Neuronal stem cell (in vitro differentiated cells): ENCODE results near the gene TMEM220.

ENCODE experiments used
- DNase-seq: peaks from one replicate; pipeline ENCODE4 v3.0.0-alpha.2; 2013; ENCODE audit warnings: low spot score
- H2AFZ ChIP-seq: one replicate; pipeline ENCODE4 v1.6.1; 2013; ENCODE audit warnings: mild to moderate bottlenecking, low read length, inconsistent platforms
- H2AK5ac ChIP-seq: 2 replicates; pipeline ENCODE4 v1.6.1; 2013; ENCODE audit warnings: low read depth, mild to moderate bottlenecking, inconsistent platforms, low read length, moderate library complexity, mixed read lengths
- H2BK120ac ChIP-seq: 2 replicates; pipeline ENCODE4 v1.6.1; 2013; ENCODE audit warnings: low read depth, mild to moderate bottlenecking, inconsistent platforms, low read length, moderate library complexity, mixed read lengths
- H2BK12ac ChIP-seq: one replicate; pipeline ENCODE4 v1.6.1; 2013; ENCODE audit warnings: low read length, inconsistent platforms
- H2BK15ac ChIP-seq: 2 replicates; pipeline ENCODE4 v1.6.1; 2013; ENCODE audit warnings: mild to moderate bottlenecking, low read length, inconsistent platforms, mixed read lengths
- H2BK5ac ChIP-seq: one replicate; pipeline ENCODE4 v1.6.1; 2013; ENCODE audit warnings: inconsistent platforms, mild to moderate bottlenecking, low read length, moderate library complexity
- H3K14ac ChIP-seq: one replicate; pipeline ENCODE4 v1.6.1; 2013; ENCODE audit warnings: low read length, inconsistent platforms
- H3K18ac ChIP-seq: 2 replicates; pipeline ENCODE4 v1.6.1; 2013; ENCODE audit warnings: low read length, inconsistent platforms
- H3K23ac ChIP-seq: 2 replicates; pipeline ENCODE4 v1.6.1; 2013; ENCODE audit warnings: low read depth, mild to moderate bottlenecking, mixed read lengths, low read length, inconsistent platforms; ENCODE audit not compliant: poor library complexity
- H3K27ac ChIP-seq: replicated peaks from 3 replicates; pipeline ENCODE4 v1.5.1; 2013; ENCODE audit warnings: low read length, inconsistent platforms
- H3K27me3 ChIP-seq, 3 experiments: 2 replicates each; pipeline ENCODE4 v1.6.1; 2013; ENCODE audit warnings: low read length in 3 of 3, mild to moderate bottlenecking in 2 of 3, inconsistent platforms in 1 of 3, low read depth in 1 of 3, mixed read lengths in 1 of 3, moderate library complexity in 1 of 3; ENCODE audit not compliant: control insufficient read depth in 3 of 3, insufficient read depth in 3 of 3
- H3K36me3 ChIP-seq, 2 donors: replicated peaks in 1 of 2; 2 replicates each; pipeline ENCODE4 v1.6.1; 2013; ENCODE audit warnings: low read length in 2 of 2; ENCODE audit not compliant: control insufficient read depth in 2 of 2, insufficient read depth in 2 of 2
- H3K4ac ChIP-seq: 2 replicates; pipeline ENCODE4 v1.6.1; 2013; ENCODE audit warnings: inconsistent platforms, mild to moderate bottlenecking, low read length, moderate library complexity
- H3K4me1 ChIP-seq, 2 donors: 1 replicate in 1 of 2; 2 replicates in 1 of 2; pipeline ENCODE4 v1.6.1; 2013; ENCODE audit warnings: low read length in 2 of 2, low read depth in 1 of 2; ENCODE audit not compliant: control insufficient read depth in 2 of 2, insufficient read depth in 1 of 2
- H3K4me2 ChIP-seq: one replicate; pipeline ENCODE4 v1.6.1; 2013; ENCODE audit warnings: mild to moderate bottlenecking, low read length, inconsistent platforms; ENCODE audit not compliant: insufficient read depth, poor library complexity, severe bottlenecking
- H3K4me3 ChIP-seq, 2 donors: 2 replicates each; pipeline ENCODE4 v1.5.1; 2013; ENCODE audit warnings: low read length in 2 of 2, mild to moderate bottlenecking in 2 of 2, inconsistent platforms in 1 of 2, moderate library complexity in 1 of 2
- H3K79me1 ChIP-seq: one replicate; pipeline ENCODE4 v1.6.1; 2013; ENCODE audit warnings: low read depth, mild to moderate bottlenecking, inconsistent platforms, low read length, moderate library complexity
- H3K9ac ChIP-seq: one replicate; pipeline ENCODE4 v1.6.1; 2013; ENCODE audit warnings: mild to moderate bottlenecking, low read depth, low read length, inconsistent platforms; ENCODE audit not compliant: poor library complexity
- H3K9me3 ChIP-seq, 2 donors: replicated peaks in 1 of 2; 2 replicates each; pipeline versions ENCODE3 to v1.6.1; 2013; ENCODE audit warnings: low read length in 2 of 2, mild to moderate bottlenecking in 2 of 2, inconsistent platforms in 1 of 2, low read depth in 1 of 2, mixed read lengths in 1 of 2, moderate library complexity in 1 of 2; ENCODE audit not compliant: control insufficient read depth in 2 of 2, insufficient read depth in 1 of 2
- H4K8ac ChIP-seq: one replicate; pipeline ENCODE4 v1.6.1; 2013; ENCODE audit warnings: low read depth, mild to moderate bottlenecking, inconsistent platforms, low read length, moderate library complexity
- H4K91ac ChIP-seq: one replicate; pipeline ENCODE4 v1.6.1; 2013; ENCODE audit warnings: low read length, low read depth, mild to moderate bottlenecking, inconsistent platforms; ENCODE audit not compliant: poor library complexity
- WGBS, 2 donors: extraction: QIAGEN DNeasy Blood & Tissue Kit; methylation state at CpG; one replicate each; pipeline ENCODE4 v1.1.7; 2013; ENCODE audit warnings: missing lambda C conversion rate in 2 of 2, mixed read lengths in 1 of 2; ENCODE audit not compliant: insufficient read length in 2 of 2, insufficient replicate concordance in 1 of 2; ENCODE audit errors: extremely low coverage in 2 of 2; 5-methylcytosine and 5-hydroxymethylcytosine counted together

Gene TMEM220

DNA sequence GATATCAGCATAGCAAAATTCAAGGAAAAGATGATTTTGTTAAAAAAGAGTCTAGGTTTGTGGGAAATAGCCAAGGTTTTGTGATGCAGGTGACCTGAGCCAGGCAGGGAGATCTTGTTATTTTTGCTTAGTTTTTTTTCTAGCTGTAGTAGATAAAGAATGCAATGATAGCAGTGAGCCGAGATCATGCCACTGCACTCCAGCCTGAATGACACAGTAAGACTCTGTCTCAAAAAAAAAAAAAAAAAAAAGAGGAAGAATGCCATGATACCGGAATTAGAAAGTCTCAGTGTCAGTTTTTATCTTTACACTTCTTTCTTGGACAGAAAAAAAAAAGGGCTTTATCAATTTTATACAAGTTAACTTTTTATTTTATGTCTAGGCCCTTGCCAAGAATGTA, 46.6 kb upstream of the TMEM220 start:
- peaks cover 0 to 4% of the 10 kb centered on the region in 2 donors for H3K4me1 ChIP-seq
- no CpG with 5 or more reads among the region's 2 CpGs for WGBS, 2 donors

DNA sequence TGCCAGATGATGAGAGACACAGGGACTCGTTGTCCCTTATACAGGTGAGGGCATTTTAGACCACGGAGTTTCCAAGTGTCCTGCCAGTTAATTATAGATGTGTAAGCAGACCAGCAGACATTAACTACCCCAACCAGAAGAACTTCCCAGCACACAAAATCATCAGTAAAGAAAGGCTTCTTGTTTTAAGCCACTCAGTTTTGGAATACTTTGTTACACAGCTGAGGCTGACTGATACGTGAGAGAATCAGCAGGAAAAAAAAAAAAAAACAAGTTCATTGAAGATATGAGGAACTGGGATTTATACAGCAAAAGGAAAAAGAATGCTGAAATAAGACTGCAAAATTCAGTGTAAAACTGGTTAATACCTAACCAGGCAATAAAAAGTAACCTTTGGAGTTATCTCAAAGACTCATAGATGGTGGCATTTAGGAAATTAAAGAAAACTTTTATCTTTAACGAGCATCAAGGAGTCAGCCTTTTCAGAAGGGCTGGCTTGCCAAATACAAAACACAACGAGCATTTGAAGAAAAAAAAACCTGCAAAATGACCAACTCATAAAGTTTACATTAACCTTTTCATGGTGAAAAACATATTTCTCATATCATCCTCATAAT, 46.0 kb upstream of the TMEM220 start:
- H2BK12ac ChIP-seq: no peak overlapping the region
- no peak overlapping the region for H3K4ac ChIP-seq

More for the DNA sequence above, 46.6 kb upstream of the TMEM220 start:
- Histone ChIP-seq H3K4me2 (no peak overlapping the region), H2BK12ac (no peak overlapping the region), H3K9me3 (peaks cover 2 to 12% of the 10 kb centered on the region in 2 donors), H3K36me3 (no peaks in the 10 kb centered on the region), H3K4me3 (no peak overlapping the region), H3K14ac (no peak overlapping the region), H4K8ac (no peak overlapping the region), H4K91ac (no peak overlapping the region), H3K23ac (no peak overlapping the region), H3K9ac (no peak overlapping the region), H3K27ac (no peak overlapping the region), H3K27me3 (no peaks in the 10 kb centered on the region), H3K18ac (no peak overlapping the region), H2BK5ac (no peak overlapping the region), H2AK5ac (no peak overlapping the region), H2AFZ (no peak overlapping the region), H3K79me1 (no peaks in the 10 kb centered on the region), H2BK120ac (no peak overlapping the region), H3K4ac (no peak overlapping the region), H2BK15ac (no peak overlapping the region)
- DNase-seq: no peak

DNA sequence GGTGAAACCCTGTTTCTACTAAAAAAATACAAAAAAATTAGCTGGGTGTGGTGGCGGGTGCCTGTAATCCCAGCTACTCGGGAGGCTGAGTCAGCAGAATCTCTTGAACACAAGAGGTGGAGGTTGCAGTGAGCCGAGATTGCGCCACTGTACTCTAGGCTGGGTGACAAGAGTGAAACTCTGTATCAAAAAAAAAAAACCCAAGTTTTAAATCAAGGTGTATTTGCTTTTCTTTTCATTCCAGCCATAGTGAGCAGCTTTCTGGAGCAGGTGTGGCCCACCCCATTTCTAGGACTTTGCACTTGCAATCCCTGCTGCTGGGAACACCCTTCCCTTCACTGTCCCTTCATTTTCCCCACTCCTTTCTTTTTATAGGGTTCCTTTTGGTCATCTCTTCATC, 45.2 kb upstream of the TMEM220 start:
- no peak overlapping the region for H4K8ac ChIP-seq
- peaks cover 2 to 12% of the 10 kb centered on the region in 2 donors for H3K9me3 ChIP-seq
- no peak for DNase-seq
- no peak overlapping the region for H3K4me3 ChIP-seq
- no peak overlapping the region for H2BK120ac ChIP-seq
- peaks cover 0 to 4% of the 10 kb centered on the region in 2 donors for H3K4me1 ChIP-seq
- no peak overlapping the region for H3K4me2 ChIP-seq
- no peaks in the 10 kb centered on the region for H3K79me1 ChIP-seq
- H2BK5ac ChIP-seq: no peak overlapping the region
- H3K18ac ChIP-seq: no peak overlapping the region
- H2BK12ac ChIP-seq: no peak overlapping the region
- no peak overlapping the region for H3K27ac ChIP-seq
- H2BK15ac ChIP-seq: no peak overlapping the region
- no peak overlapping the region for H2AK5ac ChIP-seq
- no peak overlapping the region for H3K23ac ChIP-seq
- H3K4ac ChIP-seq: no peak overlapping the region
- H3K9ac ChIP-seq: no peak overlapping the region
- no peak overlapping the region for H3K14ac ChIP-seq
- no peak overlapping the region for H2AFZ ChIP-seq
- no peak overlapping the region for H4K91ac ChIP-seq
- H3K36me3 ChIP-seq: no peaks in the 10 kb centered on the region
- WGBS, 2 donors: no CpG with 5 or more reads among the region's 4 CpGs
- no peaks in the 10 kb centered on the region for H3K27me3 ChIP-seq

More for the DNA sequence above, 46.0 kb upstream of the TMEM220 start:
- no peak overlapping the region for H2BK5ac ChIP-seq
- no peak overlapping the region for H4K91ac ChIP-seq
- H3K27ac ChIP-seq: no peak overlapping the region
- no peak overlapping the region for H2AK5ac ChIP-seq
- no peak overlapping the region for H2BK120ac ChIP-seq
- H3K23ac ChIP-seq: no peak overlapping the region
- H3K4me3 ChIP-seq: no peak overlapping the region
- H3K79me1 ChIP-seq: no peaks in the 10 kb centered on the region
- H3K18ac ChIP-seq: no peak overlapping the region
- peaks cover 2 to 12% of the 10 kb centered on the region in 2 donors for H3K9me3 ChIP-seq
- WGBS, 2 donors: no CpG with 5 or more reads among the region's 5 CpGs
- H3K4me1 ChIP-seq: peaks cover 0 to 4% of the 10 kb centered on the region in 2 donors
- DNase-seq: no peak
- no peak overlapping the region for H4K8ac ChIP-seq
- H3K36me3 ChIP-seq: no peaks in the 10 kb centered on the region
- no peak overlapping the region for H3K14ac ChIP-seq
- H3K9ac ChIP-seq: no peak overlapping the region
- H2BK15ac ChIP-seq: no peak overlapping the region
- H2AFZ ChIP-seq: no peak overlapping the region
- H3K4me2 ChIP-seq: no peak overlapping the region
- H3K27me3 ChIP-seq: no peaks in the 10 kb centered on the region

DNA sequence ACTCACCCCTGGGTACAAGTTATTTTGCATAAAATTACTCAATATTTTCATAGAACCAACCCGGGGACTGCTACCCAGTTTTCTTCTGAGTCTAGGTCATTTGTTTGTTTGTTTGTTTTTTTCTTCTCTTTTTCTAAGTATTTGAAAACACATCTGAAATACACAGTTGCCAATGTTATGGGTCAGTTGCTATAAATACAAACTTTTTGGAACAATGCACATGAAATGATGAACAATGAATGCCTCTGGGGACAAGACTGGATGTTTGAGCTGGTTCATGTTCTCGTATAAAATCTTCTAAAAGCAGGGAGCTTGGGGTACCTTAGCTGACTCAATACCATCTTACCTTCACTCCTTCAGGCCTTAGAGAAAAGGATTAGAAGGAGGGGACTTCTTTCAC, 43.6 kb upstream of the TMEM220 start:
- Histone ChIP-seq H3K27me3 (no peaks in the 10 kb centered on the region), H3K4me3 (no peak overlapping the region), H3K4me1 (peaks cover 0 to 4% of the 10 kb centered on the region in 2 donors), H3K18ac (no peak overlapping the region), H3K4me2 (no peak overlapping the region), H4K8ac (no peak overlapping the region), H4K91ac (no peak overlapping the region), H2BK15ac (no peak overlapping the region), H3K9me3 (peaks cover 2 to 12% of the 10 kb centered on the region in 2 donors), H2AK5ac (no peak overlapping the region), H2BK12ac (no peak overlapping the region), H2AFZ (no peak overlapping the region), H2BK120ac (no peak overlapping the region), H3K4ac (no peak overlapping the region), H3K23ac (no peak overlapping the region), H3K36me3 (no peaks in the 10 kb centered on the region), H3K9ac (no peak overlapping the region), H2BK5ac (no peak overlapping the region), H3K79me1 (no peaks in the 10 kb centered on the region), H3K14ac (no peak overlapping the region), H3K27ac (peak overlapping the region; percentile 25)
- WGBS, 2 donors: no CpG with 5 or more reads among the region's 2 CpGs
- DNase-seq: no peak
